Mesenteric fat pad (tissue), 1 donor: Measurements from ENCODE around the gene NDUFAF3. TPM values are rescaled to one million over a fixed set of nuclear protein-coding genes. Genes with fewer than 3 reads are reported as not detected.
A peak's percentile ranks its signal among the peaks of the same experiment; 100 is the strongest.

Experiments used
- DNase-seq: peaks from one replicate; pipeline ENCODE4 v3.0.0-alpha.2; 2020; ENCODE audit warnings: low spot score
- total RNA-seq: library from RNA; stranded (reverse); fragmentation: NEBNext Ultra II Directional; extraction: Animal tissue kit (Norgen Biotek cat#: 25700); gene quantifications from one replicate; pipeline ENCODE4 v1.2.1, GENCODE V29; 2021
- donor health status: DM: yes; HTN: yes; CAD: no.

NDUFAF3 gene
- total RNA-seq, 1 donor from 2014 or later: 102 TPM

DNA sequence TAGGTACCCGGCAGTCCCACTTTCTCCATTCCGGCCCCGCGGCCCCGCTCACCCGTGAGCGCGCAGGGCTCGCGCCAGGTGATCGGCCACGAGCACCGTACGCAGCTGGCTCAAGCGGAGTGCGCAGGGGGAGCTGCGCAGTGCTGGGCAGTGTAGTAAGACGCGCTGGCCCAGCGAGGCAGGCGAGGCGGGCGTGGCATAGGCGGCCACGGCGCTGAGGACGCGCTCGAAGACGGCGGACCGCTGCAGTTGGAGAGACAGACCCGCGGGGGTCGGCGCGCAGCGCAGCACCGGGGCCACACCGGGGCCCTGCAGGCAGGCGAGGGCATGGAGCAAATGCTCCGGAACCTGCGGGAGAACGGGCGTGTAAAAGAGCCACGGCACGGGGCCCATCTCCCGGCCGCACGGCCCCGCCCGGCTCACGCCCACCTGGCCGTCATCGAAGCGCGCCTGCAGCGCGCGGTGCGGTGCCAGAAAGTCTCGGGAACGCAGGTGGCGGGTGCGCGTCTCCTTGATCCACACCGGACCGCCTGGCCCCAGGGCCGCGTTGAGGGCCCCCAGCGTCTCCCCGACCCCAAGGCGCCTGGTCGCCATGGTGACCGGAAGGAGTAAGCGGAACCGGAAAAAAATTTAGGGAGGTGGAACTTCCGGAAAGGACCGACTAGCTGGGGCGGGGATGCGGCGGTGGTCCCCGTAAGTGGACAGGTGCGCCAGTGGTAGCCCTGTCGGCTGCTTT, 3.8 kb upstream of the NDUFAF3 start, which contains the start of gene DALRD3:
DALRD3 (minus strand) TSS at position 610 of the 736 bp plus-strand sequence; CDS start at position 594, 16 bp downstream.
- DNase-seq: no peak

DNA sequence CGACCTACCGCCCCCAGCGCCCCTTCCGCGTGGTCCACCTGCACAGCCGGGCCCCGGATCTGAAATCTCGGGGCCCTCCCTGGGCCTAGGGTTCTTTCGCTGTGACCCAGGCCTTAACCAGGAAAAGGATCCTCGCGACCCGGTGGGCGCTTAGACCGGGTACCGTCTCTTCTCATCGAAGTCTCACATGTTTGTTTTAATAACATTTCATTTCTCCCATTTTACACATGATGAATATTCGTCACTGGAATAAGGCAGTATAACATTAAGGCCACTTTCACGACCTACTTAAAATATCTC, 3.3 kb upstream of the NDUFAF3 start:
- no peak for DNase-seq

DNA sequence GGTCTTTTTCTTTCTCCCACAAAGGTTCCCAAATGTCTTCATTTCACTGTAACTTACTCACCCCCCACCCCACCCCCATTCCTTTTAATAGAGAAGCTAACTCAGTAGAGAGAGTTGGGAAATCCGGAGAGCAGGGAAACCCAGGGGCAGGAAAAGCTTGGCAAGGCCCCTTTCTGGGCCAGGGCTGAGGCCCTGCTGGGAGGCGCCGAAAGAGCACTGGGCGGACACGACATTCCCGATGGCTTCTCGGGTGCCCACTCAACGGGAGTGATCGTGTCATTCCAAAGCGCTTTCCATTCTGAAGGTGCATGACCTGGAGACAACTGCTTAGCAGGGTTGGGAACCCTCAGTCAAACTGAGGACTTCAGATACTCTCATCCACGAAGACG, 2.0 kb upstream of the NDUFAF3 start:
- no peak for DNase-seq

DNA sequence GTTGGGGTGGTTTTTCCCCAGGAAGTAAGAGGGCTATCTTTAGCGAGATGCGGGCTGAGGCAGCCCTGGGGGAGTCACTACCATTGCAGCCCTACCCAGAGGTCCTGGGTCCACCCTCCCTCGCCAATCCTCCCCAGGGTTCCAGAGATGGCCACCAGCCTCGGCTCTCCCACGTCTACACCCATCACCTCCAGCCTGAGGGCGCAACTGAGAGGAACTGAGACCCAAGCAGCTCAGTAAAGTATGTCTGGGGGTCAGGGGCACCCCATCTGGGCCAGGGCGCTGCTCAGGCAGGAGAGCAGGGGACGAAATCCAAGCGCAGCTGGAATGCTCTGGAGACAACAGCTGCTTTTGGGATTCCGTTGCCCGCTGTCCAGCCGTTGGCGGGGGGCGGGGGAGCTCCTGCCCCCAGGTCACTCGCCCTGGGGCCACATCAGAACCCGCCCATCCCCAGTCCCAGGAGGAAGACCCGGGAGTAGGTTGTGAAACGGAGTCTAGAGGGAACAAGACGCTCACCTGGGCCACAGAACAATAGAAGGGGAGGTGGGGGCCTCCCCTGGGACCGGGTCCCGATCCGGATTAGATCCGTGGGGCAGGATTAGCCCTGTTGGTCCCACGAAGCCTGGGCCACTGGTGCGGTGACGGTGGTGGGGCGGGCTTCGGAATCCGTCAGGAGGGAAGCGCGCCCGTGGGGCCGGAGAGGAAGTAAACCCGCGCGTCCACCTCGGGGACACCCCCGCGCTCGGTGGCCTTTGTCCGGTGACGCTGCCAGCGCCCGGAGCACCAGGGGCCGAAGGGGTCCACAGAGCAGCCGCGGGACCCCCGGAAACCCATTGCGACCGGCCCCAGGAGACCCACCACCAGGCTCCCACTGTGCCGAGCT, 1.4 kb upstream of the NDUFAF3 start:
- DNase-seq: no peak

DNA sequence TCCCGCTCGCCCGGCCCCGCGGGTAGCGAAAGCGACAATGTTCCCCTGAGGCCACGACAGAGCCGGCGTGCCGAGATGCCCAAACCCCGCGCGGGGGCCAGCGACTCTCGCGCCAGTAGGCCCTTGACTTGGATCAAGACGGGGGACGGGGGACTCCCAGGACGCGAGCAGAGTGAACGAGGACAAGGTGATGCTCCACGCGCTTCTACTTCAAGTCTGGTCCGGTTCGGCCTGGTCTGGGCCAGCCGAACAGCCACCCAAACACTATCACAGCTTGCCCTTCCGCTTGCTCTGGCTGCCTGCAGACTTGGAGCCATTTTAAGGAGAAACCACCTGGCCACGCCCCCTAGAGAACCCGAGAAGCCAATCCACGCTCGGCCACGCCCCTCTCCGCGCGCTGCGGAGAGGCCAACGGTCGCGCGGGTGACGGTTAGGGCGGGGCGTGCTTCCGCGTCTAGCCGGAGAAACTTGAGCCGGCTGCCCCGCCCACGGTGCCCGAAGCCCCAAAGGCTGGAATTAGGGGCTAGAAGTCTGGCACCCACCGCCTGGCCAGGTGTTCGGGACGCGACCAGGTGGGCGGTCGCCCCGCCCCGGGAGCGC, 608 bp upstream of the NDUFAF3 start:
- DNase-seq: peak; percentile 99

DNA sequence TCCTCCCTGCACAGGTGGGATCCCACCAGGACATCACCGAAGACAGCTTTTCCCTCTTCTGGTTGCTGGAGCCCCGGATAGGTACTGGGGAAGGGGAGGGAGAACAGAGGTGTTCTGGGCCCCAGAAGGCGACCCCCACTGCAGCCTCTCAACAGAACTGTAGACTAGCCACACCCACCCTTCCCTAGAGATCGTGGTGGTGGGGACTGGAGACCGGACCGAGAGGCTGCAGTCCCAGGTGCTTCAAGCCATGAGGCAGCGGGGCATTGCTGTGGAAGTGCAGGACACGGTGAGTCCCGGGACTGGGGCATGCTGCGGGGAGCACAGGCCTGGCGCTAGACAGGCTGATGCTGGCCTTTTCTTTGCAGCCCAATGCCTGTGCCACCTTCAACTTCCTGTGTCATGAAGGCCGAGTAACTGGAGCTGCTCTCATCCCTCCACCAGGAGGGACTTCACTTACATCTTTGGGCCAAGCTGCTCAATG, 809 bp downstream of the NDUFAF3 start:
- no peak for DNase-seq

DNA sequence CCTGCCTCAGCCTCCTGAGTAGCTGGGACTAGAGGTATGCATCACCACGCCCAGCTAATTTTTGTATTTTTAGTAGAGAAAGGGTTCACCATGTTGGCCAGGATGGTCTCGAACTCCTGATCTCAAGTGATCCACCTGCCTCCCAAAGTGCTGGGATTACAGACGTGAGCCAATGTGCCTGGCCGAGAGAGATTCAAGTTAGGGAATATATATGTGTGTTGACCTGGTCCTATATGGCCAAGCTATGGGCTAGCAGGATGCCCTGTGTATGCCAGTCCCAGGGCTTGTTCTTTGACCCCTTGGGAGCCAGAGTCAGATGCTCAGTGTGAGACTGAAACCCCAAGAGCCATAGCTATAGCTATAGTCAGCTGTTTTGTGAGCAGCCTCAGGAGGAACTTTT, 1.9 kb downstream of the NDUFAF3 start:
- DNase-seq: no peak

DNA sequence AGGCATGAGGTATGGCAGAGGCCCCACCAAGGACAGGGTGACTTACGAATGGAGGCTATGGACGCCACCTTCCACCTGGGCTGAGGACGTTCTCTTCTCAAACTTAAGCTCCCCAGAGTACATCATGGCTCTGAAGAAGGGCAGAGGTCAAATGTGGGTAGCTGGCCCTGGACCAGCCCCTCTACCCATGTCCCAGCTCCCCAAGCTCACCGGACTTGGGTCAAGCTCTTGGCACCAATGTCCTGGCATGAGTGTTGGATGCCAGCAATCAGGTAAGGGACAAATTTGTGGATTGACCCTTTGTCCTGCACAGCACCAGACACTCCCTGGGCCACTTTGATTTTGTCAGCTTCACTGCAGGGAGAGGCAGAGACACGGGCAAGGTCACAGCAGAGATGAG, 2.5 kb downstream of the NDUFAF3 start:
- no peak for DNase-seq

DNA sequence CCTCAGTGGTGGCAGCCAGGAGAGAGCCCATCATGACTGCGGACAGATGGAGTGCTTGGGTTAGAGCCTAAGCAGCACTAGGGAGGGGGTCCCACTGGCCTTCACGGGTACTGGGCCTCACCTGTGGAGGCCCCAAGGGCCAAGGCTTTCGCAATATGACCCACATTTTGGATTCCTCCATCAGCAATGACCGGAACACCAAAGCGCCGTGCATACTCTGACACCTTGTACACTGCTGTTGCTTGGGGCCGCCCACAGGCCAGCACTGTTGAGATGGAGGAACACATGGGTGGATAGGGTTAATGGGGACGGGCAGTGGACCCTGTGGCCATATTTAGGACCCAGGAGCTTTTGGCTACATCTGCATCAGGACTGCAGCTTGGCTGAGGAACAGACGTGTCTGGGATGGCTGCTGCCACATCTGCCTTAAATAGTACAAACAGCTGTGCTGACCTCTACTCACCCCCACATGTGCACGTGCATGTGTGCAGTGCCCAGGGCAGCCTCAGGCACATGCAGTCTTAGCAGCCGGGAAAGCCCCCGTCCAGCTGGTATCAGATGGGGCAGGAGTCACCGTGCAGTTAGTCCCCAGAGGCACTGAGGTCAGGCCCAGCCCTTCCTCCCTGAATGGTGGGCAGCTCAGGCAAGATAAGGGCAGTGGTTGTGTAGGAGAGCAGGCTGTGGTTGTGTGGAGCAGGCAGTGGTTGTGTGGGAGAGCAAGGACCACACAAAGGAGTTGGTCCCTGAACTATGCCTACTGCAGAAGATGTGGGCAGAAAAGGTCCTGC, 3.3 kb downstream of the NDUFAF3 start:
- no peak for DNase-seq

DNA sequence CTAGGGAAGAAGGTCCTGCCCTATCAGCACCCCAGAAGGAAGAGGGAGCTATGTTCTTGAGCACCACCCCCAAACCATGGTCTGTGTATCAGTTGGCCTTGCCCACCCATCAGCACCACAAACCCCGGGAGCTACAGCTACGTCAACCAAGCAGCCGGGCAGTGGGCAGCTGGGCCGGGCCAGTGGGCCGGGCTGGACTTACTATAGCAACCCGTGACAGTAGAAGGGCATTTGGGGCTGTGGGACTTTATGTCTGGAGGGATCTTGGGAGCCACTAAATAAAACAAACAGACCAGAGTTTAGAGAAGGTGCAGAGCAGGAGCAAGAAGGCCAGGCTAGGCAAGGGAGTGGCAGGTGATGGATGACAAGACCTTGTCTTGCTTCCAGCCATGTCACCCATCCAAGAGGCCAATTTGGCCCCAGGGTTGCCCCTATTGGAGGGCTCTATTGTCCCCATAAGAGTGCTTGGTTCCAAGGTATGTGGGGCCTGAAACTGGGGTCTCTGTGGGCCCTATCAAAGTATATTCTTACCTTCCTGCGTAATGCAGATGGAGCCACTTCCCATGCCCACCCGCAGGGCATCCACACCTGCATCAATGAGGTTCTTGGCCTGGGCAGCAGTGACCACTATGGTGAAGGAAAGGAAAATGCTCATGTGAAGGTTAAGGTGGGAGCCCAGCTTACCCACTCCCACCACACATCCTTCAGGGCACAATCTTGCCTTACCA, 4.0 kb downstream of the NDUFAF3 start:
- no peak for DNase-seq

DNA sequence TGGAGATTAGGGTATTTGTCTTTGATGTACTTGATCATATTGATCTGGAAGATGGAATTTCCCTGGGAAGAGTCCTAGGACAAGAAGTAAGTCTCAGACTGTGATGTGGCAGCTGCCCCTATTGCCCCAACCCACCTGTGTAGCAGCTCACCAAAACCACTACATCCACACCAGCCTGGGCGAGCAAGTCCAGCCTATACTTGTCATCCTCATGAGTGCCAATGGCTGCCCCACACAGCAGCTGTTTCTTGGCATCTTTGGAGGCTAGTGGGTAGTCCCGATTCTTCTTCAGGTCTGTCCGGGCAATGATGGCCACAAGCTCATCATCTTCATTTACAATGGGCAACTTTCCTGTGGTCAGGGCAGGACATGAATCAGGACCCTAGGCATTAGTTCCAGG, 4.6 kb downstream of the NDUFAF3 start:
- DNase-seq: no peak

DNA sequence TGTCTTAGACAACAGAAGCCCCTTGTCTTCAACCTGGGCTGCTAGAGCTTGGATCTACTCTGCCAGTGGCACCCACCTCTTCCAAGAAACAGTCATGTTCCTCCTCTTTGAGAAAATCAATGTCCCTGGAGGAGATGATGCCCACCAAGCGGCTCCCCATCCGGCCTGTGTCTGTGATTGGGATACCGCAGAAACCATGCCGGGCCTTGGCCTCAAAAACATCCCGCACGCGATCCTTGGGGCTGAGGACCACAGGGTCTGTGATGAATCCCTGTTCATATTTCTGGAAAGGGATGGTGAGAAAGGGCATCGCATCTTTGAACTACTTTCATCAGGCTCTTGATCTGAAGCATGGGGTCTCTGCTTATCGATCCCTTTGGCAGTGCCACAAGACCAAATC, 5.7 kb downstream of the NDUFAF3 start:
- no peak for DNase-seq

DNA sequence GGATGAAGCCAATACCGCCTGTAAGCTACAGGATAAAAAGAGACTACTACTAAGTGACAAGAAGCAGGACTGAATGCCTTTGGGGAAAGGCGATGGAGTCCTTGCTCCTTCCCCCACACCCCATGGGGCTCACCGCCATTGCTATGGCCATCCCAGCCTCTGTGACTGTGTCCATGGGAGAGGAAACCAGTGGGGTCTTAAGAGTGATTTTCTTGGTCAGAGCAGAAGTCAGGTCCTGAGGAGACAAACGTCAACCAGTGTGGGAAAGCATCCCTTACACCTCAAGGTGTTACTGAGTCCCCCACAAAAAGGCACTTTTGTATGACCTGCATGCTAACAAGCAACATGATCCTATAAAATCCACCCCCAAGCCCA, 6.4 kb downstream of the NDUFAF3 start:
- DNase-seq: no peak

DNA sequence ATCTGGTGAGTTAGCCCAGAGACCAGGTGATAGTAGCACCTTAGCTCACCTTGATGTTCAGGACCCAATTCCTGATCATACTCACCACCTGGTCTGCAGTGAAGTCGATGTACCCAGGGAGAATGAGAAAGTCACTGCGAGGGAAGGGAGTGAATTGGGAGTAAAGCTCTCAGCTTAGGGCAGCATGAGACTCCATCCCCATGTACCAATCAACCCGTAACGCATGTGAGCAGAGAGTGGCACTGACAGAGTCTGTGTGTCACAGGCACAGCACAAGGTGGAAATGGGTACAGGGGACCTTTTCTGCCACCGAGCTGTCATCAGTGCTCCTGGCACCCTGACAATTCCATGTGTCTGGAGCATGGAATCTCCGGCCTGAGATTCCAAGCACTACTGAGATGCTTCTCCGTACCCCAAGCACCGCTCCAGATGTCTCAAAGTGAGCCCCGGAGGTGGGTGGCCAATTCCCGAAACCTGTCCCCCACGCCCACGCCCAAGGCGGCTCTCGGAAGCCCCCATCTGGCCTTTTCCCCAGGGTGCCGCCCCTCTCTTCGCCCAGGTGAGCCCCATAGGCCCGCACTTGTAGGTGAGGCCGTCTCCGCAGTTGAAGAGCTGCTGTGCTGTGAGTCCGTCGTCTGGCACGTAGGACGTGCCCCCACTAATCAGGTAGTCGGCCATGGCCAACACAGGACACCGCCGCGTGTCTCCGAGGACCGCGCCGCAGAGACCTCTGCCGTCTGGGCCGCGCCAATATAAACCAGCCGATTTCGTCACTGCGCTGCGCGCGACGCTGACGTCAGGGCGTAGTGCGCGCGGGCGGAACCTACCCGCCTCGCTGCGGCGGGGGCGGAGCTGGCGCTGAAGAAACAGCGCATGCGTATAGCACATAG, 7.0 kb downstream of the NDUFAF3 start, which contains the start of gene IMPDH2:
IMPDH2 (minus strand) TSS at position 726 of the 890 bp plus-strand sequence; CDS start at position 678, 48 bp downstream.
- DNase-seq: peak; percentile 99

DNA sequence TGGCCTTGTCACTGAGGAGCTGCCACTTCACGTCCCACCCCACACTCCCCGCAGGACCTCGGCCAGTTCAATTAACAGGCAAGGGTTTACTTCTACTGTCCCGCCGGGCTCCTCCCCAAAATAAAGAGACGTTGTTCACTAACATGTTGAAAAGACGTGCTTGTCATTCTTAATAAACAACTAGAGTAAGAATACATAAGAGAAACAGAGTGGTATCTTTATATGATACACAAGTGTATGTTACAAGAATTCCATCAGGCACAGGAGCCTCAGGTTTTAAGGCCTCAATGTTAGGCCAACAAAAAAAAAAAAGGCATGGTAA, 7.6 kb downstream of the NDUFAF3 start:
- no peak for DNase-seq

DNA sequence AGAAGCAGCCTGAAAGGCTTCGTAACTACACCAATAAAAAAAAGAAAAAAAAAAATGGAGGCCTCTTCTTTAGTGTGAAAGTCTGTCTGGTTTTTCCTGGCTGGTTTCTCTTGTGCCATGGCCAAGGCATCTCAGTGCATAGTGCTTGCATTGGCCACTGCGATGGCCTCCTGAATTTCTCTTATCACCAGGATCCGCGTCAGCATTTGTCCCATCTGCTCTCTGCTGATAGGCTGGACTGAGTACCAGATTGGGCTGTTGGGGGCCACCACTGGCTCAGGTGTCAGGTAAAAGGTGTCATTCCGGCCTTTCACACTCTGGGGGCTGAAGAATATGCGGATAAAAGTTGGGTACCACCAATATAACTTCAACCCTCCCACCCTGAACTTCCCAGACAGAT, 8.4 kb downstream of the NDUFAF3 start:
- no peak for DNase-seq

DNA sequence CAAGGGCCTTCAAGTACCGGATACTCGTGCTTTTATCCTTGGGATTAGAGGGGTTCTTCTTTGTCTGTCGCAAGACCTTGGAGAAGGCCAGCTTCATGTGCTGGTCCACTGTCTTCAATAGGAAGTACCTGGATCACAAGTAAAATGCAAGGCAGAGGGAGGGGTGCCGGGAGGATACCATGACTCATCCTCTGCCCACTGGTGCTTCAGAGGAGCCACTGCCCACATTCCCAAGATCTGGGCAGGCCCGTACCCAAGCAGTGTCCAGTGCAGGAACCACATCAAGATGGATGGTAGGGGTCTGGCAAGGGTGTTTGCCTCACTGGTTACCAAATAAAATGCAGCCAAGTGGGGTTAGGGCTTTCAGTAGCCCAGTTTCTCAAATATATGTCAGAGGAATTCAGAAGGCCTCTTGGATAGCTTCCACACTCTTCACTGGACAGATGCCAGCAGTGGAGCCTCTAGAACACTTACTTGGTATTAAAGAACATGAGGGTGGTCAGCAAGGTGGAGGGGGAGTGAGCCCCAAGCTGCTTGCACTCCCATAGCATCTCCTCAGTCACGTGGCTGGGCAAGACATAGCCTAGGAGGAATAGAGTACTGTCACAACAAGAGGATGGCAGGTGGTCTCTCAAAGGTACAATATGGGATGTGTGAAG, 10.9 kb downstream of the NDUFAF3 start:
- DNase-seq: no peak

DNA sequence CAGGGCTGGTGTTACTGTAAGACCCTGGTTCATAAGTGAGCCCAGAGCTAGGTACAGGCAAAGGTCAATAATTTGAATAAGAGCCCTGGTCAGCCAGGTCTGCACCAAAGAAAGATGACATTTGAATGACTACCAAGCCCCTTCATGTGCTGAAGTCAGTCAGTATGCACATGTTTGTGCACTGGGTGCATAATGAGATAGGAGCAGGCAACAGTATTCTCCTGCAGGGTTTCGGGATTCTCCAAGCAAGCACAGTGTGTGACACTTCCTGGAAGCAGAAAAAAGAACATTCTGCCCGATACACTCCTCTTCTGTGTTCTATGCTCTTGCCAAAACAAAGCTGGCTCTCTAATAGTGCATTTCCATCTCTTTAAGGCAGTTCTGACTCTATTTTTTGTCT, 12.7 kb downstream of the NDUFAF3 start:
- DNase-seq: no peak

DNA sequence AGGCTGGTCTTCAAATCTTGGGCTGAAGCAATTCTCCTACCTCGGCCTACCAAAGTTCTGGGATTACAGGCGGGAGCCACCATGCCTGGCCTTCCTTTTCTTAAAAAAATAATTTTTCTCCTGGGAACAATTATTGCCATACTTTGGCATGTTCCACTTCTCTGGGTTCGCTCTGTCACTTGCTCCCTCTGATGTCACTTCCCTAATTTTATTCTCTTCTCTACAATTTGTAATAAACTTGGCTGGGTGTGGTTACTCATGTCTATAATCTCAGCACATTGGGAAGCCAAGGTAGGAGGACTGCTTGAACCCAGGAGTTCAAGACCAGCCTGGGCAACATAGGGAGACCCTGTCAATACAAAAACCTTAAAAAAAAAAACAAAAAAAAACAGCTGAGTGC, 13.4 kb downstream of the NDUFAF3 start:
- no peak for DNase-seq
